ENCODE data around the gene HYI.

- TF ChIP-seq CTCF (IDR thresholded peaks at IDR 0.05; ENCODE audit: low read depth, low read length, missing input control) (no peak), MAX (IDR thresholded peaks at IDR 0.05) (no peak), ATF3 (IDR thresholded peaks at IDR 0.05) (no peak), RAD21 (IDR thresholded peaks at IDR 0.05) (no peak), EGR1 (IDR thresholded peaks at IDR 0.05; ENCODE audit: low read depth in 2 of 2) (no peak), TAF1 (conservative IDR thresholded peaks at IDR 0.05) (no peak), SP1 (IDR thresholded peaks at IDR 0.05) (no peak), RXRA (IDR thresholded peaks at IDR 0.05) (no peak), REST (IDR thresholded peaks at IDR 0.05) (no peak), YY1 (IDR thresholded peaks at IDR 0.05) (no peak), FOXA2 (IDR thresholded peaks at IDR 0.05) (no peak), FOXA1 (IDR thresholded peaks at IDR 0.05) (no peak), ZBTB33 (IDR thresholded peaks at IDR 0.05) (no peak), JUND (IDR thresholded peaks at IDR 0.05) (no peak)
These were observed 13.9 kb downstream of the HYI start for GRCh38 chr1:43439781-43440180.

Measured in liver (tissue), 3 donors.